Measurements from ENCODE around the gene RHOXF2.
"Not testable (repeated sequence)": the region's sequence is repeated elsewhere in the genome, so short reads cannot be mapped to it uniquely, and the experiment has no call there.

Gene RHOXF2

GRCh38 chrX:120158313-120158712, at the start of gene RHOXF2:
Gene RHOXF2 (plus strand): TSS chrX:120158613. CDS start chrX:120158751, 138 bp downstream.
- not testable (repeated sequence) for H3K4me3 ChIP-seq (ENCODE audit: severe bottlenecking); H3K9me3 ChIP-seq (ENCODE audit: severe bottlenecking); H3K4me1 ChIP-seq (ENCODE audit: insufficient read depth, poor library complexity, severe bottlenecking); H3K36me3 ChIP-seq (ENCODE audit: low read depth); H3K27ac ChIP-seq (ENCODE audit: poor library complexity, severe bottlenecking); ATAC-seq (ENCODE audit: low read depth); DNase-seq (ENCODE audit: low spot score); H3K27me3 ChIP-seq (ENCODE audit: insufficient read depth, poor library complexity, severe bottlenecking)

- TF ChIP-seq CTCF (IDR thresholded peaks at IDR 0.05; ENCODE audit: poor library complexity, severe bottlenecking): no peak
- no peaks in the 10 kb centered on the region for H3K4me1 ChIP-seq (ENCODE audit: insufficient read depth, poor library complexity, severe bottlenecking)
- H3K27ac ChIP-seq (ENCODE audit: poor library complexity, severe bottlenecking): no peak overlapping the region
- DNase-seq (ENCODE audit: low spot score) (no peak), ATAC-seq (ENCODE audit: low read depth) (no peak)
- H3K36me3 ChIP-seq (ENCODE audit: low read depth): no peaks in the 10 kb centered on the region
- H3K4me3 ChIP-seq (ENCODE audit: severe bottlenecking): no peak overlapping the region
- H3K27me3 ChIP-seq (ENCODE audit: insufficient read depth, poor library complexity, severe bottlenecking): no peaks in the 10 kb centered on the region
- no peaks in the 10 kb centered on the region for H3K9me3 ChIP-seq (ENCODE audit: severe bottlenecking)
Measured at GRCh38 chrX:120109378-120109777, 49.0 kb upstream of the RHOXF2 start.

GRCh38 chrX:120111611-120112010, 46.8 kb upstream of the RHOXF2 start:
- Histone ChIP-seq H3K27ac (ENCODE audit: poor library complexity, severe bottlenecking) (no peak overlapping the region), H3K4me1 (ENCODE audit: insufficient read depth, poor library complexity, severe bottlenecking) (no peaks in the 10 kb centered on the region), H3K9me3 (ENCODE audit: severe bottlenecking) (no peaks in the 10 kb centered on the region), H3K4me3 (ENCODE audit: severe bottlenecking) (no peak overlapping the region), H3K27me3 (ENCODE audit: insufficient read depth, poor library complexity, severe bottlenecking) (no peaks in the 10 kb centered on the region), H3K36me3 (ENCODE audit: low read depth) (no peaks in the 10 kb centered on the region)
- no peak for ATAC-seq (ENCODE audit: low read depth)
- no peak for DNase-seq (ENCODE audit: low spot score)
- no peak for TF ChIP-seq CTCF (IDR thresholded peaks at IDR 0.05; ENCODE audit: poor library complexity, severe bottlenecking)

GRCh38 chrX:120115438-120115963, 42.9 kb upstream of the RHOXF2 start, which contains the start of gene RHOXF1:
Gene RHOXF1 (minus strand): TSS chrX:120115913. CDS start chrX:120115862, 51 bp downstream.
- Histone ChIP-seq H3K9me3 (ENCODE audit: severe bottlenecking) (no peaks in the 10 kb centered on the region), H3K27ac (ENCODE audit: poor library complexity, severe bottlenecking) (no peak within 1 kb of the TSS), H3K4me3 (ENCODE audit: severe bottlenecking) (no peak within 1 kb of the TSS), H3K36me3 (ENCODE audit: low read depth) (no peaks in the 10 kb centered on the region), H3K4me1 (ENCODE audit: insufficient read depth, poor library complexity, severe bottlenecking) (no peaks in the 10 kb centered on the region), H3K27me3 (ENCODE audit: insufficient read depth, poor library complexity, severe bottlenecking) (no peaks in the 10 kb centered on the region)
- DNase-seq (ENCODE audit: low spot score) (no peak), ATAC-seq (ENCODE audit: low read depth) (no peak)
- no peak for TF ChIP-seq CTCF (IDR thresholded peaks at IDR 0.05; ENCODE audit: poor library complexity, severe bottlenecking)

GRCh38 chrX:120120223-120120622, 38.2 kb upstream of the RHOXF2 start:
- Histone ChIP-seq H3K4me3 (ENCODE audit: severe bottlenecking) (no peak overlapping the region), H3K9me3 (ENCODE audit: severe bottlenecking) (no peaks in the 10 kb centered on the region), H3K27me3 (ENCODE audit: insufficient read depth, poor library complexity, severe bottlenecking) (no peaks in the 10 kb centered on the region), H3K4me1 (ENCODE audit: insufficient read depth, poor library complexity, severe bottlenecking) (no peaks in the 10 kb centered on the region), H3K27ac (ENCODE audit: poor library complexity, severe bottlenecking) (no peak overlapping the region), H3K36me3 (ENCODE audit: low read depth) (no peaks in the 10 kb centered on the region)
- DNase-seq (ENCODE audit: low spot score) (no peak), ATAC-seq (ENCODE audit: low read depth) (no peak)
- TF ChIP-seq CTCF (IDR thresholded peaks at IDR 0.05; ENCODE audit: poor library complexity, severe bottlenecking): no peak
